Measurements from ENCODE around the gene MYO1C. TPM values are rescaled to one million over a fixed set of nuclear protein-coding genes. Genes with fewer than 3 reads are reported as not detected.
A peak's percentile ranks its signal among the peaks of the same experiment; 100 is the strongest.

MYO1C gene
- total and polyA plus RNA-seq, 9 of the 15 experiments (the other 6 are each of a cell fraction or from before 2014, with no cell fraction given): 0.46 to 32.5 (median 11.6) TPM

GRCh38 chr17:1490643-1491442 lies 1.6 kb downstream of the MYO1C start (continued):
- TF ChIP-seq, protein P1, sequence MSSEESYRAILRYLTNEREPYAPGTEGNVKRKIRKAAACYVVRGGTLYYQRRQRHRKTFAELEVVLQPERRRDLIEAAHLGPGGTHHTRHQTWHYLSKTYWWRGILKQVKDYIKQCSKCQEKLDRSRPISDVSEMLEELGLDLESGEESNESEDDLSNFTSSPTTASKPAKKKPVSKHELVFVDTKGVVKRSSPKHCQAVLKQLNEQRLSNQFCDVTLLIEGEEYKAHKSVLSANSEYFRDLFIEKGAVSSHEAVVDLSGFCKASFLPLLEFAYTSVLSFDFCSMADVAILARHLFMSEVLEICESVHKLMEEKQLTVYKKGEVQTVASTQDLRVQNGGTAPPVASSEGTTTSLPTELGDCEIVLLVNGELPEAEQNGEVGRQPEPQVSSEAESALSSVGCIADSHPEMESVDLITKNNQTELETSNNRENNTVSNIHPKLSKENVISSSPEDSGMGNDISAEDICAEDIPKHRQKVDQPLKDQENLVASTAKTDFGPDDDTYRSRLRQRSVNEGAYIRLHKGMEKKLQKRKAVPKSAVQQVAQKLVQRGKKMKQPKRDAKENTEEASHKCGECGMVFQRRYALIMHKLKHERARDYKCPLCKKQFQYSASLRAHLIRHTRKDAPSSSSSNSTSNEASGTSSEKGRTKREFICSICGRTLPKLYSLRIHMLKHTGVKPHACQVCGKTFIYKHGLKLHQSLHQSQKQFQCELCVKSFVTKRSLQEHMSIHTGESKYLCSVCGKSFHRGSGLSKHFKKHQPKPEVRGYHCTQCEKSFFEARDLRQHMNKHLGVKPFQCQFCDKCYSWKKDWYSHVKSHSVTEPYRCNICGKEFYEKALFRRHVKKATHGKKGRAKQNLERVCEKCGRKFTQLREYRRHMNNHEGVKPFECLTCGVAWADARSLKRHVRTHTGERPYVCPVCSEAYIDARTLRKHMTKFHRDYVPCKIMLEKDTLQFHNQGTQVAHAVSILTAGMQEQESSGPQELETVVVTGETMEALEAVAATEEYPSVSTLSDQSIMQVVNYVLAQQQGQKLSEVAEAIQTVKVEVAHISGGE (CRISPR knock-in tag; IDR thresholded peaks at IDR 0.05): peak in 1 of 3 experiments; percentile 46; a peak in 1 of 6 replicates
- TF ChIP-seq ZNF121 (CRISPR knock-in tag; conservative IDR thresholded peaks at IDR 0.05): no peak
- TF ChIP-seq L3MBTL2 (IDR thresholded peaks at IDR 0.05): peak; percentile 55
- no peak for TF ChIP-seq ELK3 (CRISPR knock-in tag; IDR thresholded peaks at IDR 0.05)
- TF ChIP-seq GABPB2 (CRISPR knock-in tag; conservative IDR thresholded peaks at IDR 0.05): no peak
- no peak for TF ChIP-seq HMG20B (CRISPR knock-in tag; IDR thresholded peaks at IDR 0.05)
- TF ChIP-seq ZNF140 (CRISPR knock-in tag; IDR thresholded peaks at IDR 0.05): no peak
- peak; percentile 77 for TF ChIP-seq POLR2G (IDR thresholded peaks at IDR 0.05; ENCODE audit: low read depth, low read length)
- TF ChIP-seq LCOR (CRISPR knock-in tag; IDR thresholded peaks at IDR 0.05): no peak
- 0 out of 2 replicates have a peak, but pooled peaks have one; percentile 15 for TF ChIP-seq PHF21A (IDR thresholded peaks at IDR 0.05; ENCODE audit: borderline replicate concordance, low read depth)
- TF ChIP-seq MXI1 (IDR thresholded peaks at IDR 0.05; ENCODE audit: low read depth, low read length): 0 out of 2 replicates have a peak, but pooled peaks have one; percentile 14
- TF ChIP-seq, protein P2, sequence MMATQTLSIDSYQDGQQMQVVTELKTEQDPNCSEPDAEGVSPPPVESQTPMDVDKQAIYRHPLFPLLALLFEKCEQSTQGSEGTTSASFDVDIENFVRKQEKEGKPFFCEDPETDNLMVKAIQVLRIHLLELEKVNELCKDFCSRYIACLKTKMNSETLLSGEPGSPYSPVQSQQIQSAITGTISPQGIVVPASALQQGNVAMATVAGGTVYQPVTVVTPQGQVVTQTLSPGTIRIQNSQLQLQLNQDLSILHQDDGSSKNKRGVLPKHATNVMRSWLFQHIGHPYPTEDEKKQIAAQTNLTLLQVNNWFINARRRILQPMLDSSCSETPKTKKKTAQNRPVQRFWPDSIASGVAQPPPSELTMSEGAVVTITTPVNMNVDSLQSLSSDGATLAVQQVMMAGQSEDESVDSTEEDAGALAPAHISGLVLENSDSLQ (IDR thresholded peaks at IDR 0.05): peak; percentile 44; the same call in 1 of the 2 replicates
- TF ChIP-seq NBN (IDR thresholded peaks at IDR 0.05; ENCODE audit: low read depth): 0 out of 2 replicates have a peak, but pooled peaks have one; percentile 64
- TF ChIP-seq CHD1 (IDR thresholded peaks at IDR 0.05; ENCODE audit: low read length): no peak
- TF ChIP-seq ZNF76 (CRISPR knock-in tag; IDR thresholded peaks at IDR 0.05; ENCODE audit: borderline replicate concordance): no peak
- TF ChIP-seq, protein P3, sequence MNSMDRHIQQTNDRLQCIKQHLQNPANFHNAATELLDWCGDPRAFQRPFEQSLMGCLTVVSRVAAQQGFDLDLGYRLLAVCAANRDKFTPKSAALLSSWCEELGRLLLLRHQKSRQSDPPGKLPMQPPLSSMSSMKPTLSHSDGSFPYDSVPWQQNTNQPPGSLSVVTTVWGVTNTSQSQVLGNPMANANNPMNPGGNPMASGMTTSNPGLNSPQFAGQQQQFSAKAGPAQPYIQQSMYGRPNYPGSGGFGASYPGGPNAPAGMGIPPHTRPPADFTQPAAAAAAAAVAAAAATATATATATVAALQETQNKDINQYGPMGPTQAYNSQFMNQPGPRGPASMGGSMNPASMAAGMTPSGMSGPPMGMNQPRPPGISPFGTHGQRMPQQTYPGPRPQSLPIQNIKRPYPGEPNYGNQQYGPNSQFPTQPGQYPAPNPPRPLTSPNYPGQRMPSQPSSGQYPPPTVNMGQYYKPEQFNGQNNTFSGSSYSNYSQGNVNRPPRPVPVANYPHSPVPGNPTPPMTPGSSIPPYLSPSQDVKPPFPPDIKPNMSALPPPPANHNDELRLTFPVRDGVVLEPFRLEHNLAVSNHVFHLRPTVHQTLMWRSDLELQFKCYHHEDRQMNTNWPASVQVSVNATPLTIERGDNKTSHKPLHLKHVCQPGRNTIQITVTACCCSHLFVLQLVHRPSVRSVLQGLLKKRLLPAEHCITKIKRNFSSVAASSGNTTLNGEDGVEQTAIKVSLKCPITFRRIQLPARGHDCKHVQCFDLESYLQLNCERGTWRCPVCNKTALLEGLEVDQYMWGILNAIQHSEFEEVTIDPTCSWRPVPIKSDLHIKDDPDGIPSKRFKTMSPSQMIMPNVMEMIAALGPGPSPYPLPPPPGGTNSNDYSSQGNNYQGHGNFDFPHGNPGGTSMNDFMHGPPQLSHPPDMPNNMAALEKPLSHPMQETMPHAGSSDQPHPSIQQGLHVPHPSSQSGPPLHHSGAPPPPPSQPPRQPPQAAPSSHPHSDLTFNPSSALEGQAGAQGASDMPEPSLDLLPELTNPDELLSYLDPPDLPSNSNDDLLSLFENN (IDR thresholded peaks at IDR 0.05; ENCODE audit: low read depth in 2 of 2, low read length in 2 of 2): no peak
- no peak for TF ChIP-seq HMBOX1 (IDR thresholded peaks at IDR 0.05)
